Body of pancreas (tissue), 4 donors: ENCODE results near the gene PRSS2.

Experiments
- CTCF ChIP-seq, 7 experiments: fragments of 450-650 bp in 4 of 7; fragments of 200-600 bp in 3 of 7; sonication (generic) in 3 of 7; IDR thresholded peaks; one replicate each; pipeline ENCODE4 v1.5.1; 2016 to 2019; ENCODE audit warnings: antibody characterized with exemption in 7 of 7
- POLR2A ChIP-seq, 3 donors: fragments of 450-650 bp; IDR thresholded peaks; one replicate each; pipeline ENCODE4 v1.6.1; 2016; ENCODE audit warnings: antibody characterized with exemption in 3 of 3, mild to moderate bottlenecking in 2 of 3

- TF ChIP-seq POLR2A (IDR thresholded peaks at IDR 0.05) (no peak), CTCF (IDR thresholded peaks at IDR 0.05) (no peak)
These were observed 42.5 kb downstream of the PRSS2 start for GRCh38 chr7:142813226-142813625.
